Stimulated activated CD8-positive, alpha-beta memory T cell treated with anti-CD3 and anti-CD28 coated beads, Interleukin-12 subunit alpha, Interleukin-12 subunit beta, amount 100 ng/mL, for 24 hours (primary cell): ENCODE measurements around the gene STK40.

ENCODE experiments used
- DNase-seq: peaks from one replicate; pipeline ENCODE4 v3.0.0-alpha.2; 2020; ENCODE audit errors: extremely low read depth

The STK40 gene

DNA sequence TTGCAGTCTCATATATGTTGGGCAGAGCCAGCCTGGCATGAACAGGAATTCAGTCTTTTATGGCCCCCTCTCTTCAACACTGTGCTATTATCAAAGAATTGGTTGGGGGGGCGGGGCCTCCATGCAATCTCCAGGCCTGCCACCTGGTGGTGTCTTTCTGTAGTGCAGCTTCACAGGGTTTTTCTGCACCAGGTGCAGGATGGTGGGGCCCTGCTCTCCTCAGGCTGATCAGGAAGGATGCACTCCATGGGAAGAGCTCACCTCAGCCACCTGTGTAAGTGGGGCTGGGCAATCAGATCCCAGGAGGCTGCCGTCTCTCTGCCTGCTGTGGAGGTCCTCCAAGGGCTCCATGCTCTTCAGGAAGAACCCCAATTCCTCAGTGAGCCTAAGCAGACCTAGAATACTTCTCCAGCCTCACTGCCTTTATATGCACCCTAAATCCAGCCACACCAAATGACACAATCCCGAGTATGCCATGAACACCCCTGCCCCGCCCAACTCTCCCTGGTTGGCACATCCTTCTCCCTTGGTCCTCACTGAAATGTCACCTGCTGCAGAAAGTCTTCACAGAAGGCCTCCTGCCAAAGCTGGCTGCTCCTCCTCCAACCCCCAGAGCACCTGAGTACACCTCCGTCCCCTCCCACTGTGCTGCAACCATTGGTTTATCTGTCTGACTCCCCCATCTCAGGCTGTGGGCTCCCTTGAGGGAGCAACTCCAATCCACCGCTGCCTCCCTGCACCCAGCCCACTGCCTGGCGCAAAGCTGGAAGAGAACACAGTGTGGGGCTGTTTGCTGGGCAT, 16.5 kb downstream of the STK40 start:
- DNase-seq = peak; percentile 58

DNA sequence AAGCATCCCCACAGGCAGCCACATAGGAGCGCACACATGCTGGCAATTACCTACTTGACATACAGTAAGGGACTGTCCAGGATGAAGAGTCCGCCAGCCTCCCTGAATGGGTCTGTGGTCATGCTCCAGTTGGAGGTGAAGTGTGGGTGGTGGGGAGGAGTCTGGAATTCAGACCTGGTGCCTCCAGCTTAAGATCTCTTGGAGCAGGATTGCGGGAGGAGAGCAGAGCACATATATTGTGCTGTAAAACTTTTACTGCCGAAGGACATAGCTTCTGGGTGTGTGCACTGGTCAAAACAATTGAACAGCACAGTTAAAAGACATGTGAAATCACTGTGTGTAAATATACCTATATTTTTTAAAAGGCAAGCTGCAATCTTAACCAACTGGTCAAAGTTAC, 17.9 kb downstream of the STK40 start:
- DNase-seq = no peak

DNA sequence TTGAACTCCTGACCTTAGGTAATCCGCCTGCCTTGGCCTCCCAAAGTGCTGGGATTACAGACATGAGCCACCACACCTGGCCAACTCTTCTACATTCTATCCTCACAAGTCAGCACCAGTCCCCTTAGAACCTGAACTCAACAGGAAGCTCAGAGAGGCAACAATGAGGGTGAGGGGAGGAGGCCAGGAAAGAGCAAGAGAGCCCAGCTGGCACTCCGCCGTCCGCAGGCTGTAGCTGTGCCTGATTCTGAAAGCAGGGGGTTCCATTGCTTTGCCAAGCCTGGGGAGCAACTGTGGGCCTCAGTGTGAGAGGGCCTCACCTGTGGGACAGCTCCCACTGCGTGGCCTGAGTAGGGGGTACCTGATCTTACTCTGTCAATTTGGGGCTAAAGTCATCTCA, 18.7 kb downstream of the STK40 start:
- DNase-seq = no peak

DNA sequence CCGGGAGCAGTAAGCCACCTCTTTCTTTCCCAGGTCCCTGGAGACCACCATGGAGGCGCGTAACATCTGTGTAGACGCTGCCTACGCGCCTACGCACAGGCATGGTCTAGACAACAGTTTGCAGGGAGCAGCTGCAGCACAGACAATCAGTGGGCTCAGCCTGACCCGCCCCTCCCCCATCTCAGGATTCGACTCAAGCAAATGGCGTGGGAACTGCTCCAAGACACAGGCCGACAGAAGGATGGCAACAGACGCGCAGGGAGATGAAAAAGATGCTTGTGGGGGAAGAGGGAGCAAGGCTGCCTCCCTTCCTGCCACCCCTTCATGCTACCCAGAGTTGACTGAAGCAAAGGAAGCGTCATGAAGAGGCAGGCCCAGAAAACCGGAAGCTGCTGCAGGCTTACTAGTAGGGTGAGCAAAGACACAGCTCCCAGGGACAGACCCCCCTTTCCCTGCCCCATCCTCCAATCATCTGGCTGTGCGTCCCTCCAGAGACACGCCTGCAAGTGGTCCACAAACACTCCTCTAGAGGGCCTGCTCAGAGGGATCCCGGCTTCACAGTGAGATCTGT, 19.5 kb downstream of the STK40 start:
- peak; percentile 31 for DNase-seq

DNA sequence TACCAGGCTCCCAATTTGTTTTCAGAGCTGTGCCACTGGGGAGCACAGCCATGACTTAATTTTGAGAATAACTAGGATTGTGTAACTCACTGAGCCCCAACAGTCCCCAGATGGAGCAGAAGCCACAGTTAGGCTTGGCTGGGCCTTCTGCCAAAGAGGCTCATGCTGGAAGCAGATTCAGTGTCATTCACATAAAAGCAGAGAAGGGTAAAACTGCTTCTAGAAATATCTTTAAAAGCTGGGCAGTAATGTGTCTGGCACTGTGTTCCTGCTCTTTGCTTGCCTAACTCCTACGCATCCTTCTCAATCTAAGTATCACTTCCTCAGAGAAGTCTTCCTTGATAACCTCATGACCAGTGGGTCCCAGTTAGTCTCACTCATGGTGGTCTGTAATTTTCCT, 20.3 kb downstream of the STK40 start:
- no peak for DNase-seq

DNA sequence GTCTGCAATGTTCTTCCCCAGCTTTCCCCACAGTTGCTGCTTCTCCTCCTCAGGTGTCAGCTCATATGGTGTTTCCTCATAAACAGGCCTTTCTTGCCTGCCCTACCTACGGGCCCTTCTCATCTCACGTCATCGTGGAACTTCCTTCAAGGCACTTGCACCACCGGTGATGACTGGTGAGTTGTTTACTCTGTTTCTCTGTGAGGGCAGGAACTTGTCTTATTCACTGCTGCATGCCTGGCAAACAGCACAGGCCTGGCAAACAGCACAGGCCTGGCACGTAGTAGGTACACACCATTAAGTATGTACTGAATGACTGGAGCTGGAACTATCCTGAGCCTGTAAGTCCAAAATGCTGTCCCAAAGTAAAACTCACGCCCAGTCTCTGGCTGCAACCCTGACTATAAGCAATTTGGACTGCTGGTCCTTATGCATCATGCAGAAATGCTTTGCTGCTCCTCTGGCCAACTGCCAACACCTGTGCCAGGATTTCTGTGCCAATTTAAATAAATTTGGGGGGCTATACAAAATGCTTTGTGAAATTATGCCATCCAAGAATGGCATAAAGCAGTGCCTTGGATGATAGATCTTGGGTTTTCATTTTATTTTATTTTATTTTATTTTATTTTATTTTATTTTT, 25.7 kb downstream of the STK40 start:
- DNase-seq = no peak

DNA sequence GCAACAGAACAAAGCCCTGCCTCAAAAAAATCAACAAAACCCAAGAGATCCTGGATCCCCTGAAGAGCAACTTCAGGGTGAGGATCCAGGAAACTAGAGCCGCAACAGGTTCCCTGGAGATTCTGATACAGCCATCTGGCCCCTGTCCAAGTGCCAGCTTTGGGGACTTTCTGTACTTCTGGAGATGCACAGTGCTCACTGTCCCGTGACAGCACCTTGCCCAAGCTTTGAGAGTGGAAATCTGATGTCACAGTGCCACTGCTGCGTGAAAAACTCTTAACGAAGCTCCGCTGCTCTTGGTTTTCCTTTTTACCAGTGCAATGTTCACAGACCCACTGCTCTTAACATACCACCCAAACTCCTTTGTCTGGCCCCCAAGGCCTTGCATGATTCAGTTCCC, 26.3 kb downstream of the STK40 start:
- DNase-seq = no peak

DNA sequence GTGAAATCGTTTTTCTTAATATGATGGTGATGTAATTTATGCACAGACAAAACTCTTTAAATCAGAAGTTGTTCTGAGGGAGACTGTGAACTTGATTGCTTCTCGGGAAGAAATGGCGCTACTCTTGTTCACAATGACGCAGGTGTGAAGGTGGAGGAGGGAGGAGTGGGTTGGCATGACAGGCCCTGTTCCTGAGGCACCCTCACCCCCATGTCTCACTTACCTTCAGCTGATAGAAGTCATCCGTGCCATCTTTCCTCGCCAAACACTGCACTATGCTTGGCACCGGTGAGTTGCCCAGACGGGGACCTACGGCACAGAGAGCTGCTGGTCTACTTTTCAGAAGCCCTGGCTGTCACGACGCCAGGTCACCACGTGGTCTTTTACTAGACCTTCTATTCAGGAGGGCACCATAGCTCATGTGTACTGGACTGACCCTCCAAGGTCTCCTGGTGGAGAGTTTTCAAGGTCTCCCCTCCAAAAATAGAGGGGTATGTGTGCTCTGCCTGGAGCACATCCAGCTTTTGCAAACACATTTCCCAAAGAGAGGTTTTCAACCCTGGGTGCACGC, 27.1 kb downstream of the STK40 start:
- no peak for DNase-seq

DNA sequence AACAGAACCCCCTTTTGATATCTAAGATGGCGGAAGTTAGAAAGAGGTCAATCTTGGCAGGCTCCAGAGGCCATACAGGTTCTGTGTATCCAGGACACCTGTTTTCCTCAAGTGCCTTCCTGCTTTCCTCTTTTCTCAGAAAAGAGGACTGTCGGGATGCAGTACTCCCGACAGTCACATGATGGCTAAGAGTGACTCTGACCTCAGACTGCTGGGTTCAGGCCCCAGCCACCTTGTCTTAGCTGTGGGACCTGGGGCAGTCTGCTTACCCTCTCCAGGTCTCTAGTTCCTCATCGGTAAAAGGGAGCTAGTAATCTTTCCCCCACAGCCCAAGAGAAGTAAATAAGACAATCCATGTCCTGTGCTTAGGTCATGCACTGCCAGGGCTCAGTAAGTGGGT, 29.9 kb downstream of the STK40 start:
- no peak for DNase-seq

DNA sequence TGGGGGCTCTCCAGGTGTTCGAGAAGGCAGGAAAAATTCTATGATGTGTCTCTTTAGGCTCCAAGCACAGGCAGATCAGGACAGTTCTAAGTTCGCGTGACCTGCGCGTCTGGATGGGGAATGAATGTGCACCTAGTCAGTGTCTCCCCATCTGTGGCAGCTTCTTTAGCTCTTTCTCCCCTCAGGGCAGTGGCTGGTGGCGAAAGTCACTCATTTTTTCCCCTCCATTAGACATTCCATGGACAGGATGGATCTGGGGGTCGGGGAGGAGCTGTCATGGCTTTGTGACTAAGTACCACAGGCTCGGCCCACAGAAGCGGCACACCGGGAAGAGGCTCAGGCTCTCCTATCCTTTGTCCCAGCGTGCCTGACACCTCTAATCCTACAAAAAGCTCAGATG, 31.2 kb downstream of the STK40 start:
- no peak for DNase-seq

DNA sequence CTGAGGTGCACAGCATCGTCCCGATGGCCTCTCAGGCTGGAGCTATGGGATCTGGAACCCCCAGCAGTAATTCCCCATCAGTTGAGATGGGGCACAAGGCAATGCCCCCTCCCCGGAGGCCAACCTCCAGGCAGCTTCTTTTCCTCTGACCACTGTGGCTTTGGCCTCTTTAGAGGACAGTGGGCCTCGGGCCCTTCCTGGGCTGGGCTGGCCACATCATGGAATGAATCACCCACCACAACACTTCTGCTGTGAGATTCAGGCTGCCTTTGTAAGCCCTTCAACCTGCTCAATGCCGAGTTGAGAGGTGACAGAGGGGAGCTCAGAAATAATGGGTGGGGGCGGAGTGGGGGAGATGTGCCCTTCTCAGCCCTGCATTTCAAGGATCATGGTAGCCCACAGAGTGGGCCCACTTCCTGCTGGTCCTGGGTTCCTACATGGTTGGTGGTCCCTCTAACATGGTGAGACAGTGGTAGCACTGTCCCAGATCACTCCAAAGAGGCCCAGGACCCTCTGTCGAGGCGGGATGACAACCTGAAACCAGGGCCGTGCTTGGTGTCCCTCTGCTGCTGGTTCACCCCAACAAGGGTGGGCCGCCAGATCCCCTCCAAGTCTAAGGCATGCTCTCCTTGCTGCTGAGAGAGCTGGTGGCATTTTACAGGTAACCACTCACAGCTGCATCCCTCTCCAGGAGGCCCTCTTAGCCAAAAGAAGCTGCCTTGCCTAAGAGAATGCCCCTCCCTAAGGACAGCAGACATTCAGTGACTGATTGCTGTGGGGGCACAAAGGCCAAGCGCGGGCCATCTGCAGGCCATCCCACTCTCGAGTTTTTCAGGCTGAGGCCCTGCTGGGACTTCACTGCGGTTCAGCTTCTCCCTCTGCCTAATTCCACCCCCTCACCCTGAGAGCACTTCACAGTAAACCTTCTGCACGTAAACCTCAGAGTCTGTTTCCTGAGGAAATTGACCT, 32.5 kb downstream of the STK40 start:
- DNase-seq = no peak

DNA sequence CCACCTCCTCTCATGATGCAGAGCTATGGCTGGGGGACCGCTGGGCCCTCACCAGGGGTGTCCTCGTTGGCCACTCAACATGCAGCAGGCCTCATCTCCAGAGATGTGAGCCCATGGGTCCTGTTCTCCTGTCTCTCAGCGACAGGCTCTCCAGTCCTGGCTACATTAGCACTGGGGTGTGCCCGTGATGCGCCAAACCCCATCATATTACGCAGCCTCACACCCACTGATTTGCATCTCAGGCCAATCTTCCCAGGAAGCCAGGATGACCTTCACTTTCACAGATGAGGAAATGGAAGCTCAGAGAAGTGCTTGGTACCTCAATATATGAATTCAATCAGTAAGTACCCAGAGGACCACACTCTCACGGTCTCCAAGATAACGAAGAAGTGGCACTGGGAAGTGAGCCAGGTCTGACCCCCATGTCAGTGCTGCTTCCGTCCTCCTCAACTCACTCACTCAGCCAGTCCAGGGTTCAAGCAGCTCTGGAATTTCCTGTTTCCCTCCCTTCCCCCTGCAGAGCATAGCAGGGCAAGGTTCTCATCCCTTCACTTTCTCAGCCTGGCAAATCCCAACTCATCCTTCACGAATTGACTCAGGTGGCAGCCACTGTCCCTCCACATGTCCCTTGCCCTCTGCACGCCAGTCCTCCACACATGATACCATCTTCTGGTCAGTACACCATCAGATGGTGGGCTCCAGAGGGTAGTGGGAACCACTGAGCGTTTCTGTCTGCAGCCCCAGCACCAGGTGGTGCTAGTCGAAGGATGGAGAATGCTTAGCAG, 33.4 kb downstream of the STK40 start:
- DNase-seq = no peak

DNA sequence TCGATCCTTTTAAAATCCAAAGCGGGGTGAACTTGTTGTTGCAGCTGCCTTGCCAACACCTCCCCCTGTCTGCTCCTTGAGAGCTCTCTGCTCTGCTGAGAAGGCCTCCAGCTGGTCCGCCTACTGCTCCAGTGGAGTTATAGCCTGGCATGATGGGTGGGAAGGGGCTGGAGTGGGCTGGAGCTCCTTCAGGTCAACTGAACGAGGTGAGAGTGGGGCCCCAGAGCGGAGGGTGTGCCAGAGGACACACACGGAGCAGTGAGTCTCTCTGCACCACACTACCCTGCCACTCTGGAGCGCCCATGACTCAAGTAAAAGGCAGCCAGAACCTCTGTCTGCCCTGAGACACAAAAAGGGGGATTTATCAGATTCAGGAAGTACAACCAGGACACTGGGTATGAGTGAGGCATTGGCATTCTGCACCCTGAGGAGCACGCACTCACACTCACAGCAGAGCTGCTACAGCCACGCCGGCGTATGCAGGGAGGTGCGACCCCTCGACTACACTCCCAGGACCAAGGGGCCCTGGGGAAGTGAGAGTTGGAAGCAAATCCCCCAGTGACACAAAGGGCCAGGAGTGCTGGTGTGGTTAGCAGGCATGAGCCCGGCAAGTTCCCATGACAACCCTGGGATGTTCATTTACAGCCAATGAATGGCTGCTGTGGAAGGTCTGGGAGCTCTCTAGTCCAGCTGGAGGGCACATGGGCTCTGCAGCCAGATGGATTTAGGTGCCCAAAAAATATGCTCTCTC, 34.3 kb downstream of the STK40 start:
- no peak for DNase-seq

DNA sequence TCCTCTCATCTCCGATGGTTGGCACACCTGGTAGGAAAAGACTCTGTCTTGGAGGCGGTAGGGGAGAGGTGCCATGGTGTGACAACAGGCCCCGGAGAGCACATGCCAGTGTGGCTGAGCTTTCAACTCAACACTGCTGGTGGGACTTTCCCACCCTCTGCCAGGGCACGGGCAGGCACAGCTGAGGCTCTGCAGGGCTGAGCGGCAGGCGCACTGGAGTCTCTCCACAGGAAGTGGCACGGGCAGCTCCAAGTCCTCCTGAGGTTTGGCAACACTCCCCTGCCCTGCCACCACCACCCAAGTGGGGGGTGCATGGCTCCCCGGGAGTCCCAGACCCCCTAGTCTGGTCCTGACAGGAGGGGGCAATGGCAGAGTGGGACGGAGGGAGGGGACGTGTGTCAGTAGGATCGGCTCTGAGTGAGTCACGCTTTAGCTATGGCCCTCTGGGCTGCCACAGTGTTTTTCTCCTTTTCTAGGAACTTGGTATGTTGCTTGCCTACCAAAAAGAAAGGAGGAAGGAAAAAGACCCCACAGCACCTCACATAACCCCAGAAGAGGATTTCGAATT, 35.0 kb downstream of the STK40 start:
- DNase-seq = no peak

DNA sequence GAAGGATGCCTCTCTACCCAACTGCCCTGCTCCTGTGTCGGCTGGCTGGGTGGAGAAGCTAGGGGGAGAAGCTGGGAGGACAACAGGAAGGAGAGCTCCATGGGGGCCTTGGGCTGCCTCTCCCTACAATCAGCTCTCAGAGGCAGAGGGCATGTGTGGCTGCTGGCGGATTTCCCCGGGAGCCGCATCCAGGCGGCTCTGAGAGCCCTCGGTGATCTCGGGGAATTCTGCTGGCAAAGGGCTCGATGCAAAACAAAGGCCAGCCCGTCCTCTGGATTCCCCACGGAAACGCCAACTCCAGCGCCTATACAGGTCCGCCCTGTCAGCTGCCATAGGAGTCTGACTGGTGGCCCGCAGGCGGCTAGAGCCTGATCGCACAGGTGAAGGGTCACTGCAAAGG, 35.9 kb downstream of the STK40 start:
- DNase-seq = no peak

DNA sequence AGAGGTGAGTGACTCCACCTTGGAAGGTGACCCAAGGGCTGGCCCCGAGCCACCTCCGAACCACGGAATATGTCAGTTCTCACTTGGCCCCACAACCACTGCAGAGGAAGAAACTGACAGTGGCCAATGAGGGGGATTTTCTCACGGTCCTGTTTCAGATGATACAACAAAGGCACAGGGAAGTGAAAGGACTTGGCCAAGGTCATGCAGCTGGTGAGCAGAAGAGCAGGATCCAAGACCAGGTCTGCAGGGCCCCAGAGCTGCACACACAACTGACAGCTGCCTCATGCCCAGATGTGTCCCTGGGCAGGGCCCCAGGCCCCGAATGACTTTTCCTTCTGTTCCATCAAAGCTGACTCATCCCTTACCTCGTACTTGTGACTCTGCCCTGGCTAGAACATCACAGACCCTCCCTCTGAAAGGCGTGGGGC, 36.5 kb downstream of the STK40 start:
- no peak for DNase-seq

DNA sequence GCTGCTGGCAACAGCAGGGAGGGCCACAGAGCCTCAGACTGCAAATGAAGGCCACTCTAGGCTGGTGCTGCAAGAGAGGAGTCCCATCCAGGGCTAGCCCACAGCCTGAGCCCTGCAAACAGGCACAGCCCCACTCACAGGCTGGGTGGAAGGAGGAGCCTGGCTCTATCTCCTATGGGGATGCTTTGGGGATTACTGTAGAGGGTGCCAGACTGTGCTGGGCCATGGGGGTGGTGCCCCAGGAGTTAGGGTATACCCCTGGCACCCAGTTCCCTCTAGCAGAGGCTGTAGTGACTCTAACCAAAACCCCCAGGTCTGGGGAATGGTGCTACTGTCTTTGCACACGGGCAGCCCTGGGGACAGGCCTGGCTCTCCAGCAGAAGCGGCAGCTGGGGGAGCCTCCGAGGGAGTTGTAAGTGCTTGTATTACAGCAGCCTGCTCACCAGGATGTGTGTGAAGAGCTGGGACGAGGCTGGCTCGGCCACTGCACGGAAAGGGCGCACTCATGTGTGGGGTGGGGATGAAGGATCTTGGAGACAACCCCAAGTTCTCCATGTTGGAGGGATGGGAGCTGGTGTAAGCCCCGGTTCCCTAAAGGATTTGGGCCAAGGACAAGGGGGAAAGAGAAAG, 38.9 kb downstream of the STK40 start:
- no peak for DNase-seq

DNA sequence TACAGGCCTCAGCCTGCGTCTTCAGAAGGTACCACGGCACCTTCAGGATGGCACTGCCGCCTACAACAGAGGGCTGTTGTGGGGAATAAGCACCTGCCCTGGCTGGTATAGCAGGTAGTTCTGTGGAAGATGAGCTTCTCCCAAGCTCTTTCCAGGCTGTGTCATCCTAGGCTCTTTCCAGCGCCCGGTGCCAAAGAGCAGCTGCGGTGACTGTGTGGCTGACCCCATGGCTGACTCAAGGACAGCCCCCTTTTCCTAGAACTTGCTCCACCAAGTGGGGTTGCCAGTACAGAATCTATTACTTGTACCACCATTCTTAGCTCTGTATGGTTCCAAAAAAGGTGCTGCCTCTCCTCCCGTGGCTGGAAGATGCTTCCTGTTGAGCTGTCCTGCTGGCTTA, 40.4 kb downstream of the STK40 start:
- no peak for DNase-seq

DNA sequence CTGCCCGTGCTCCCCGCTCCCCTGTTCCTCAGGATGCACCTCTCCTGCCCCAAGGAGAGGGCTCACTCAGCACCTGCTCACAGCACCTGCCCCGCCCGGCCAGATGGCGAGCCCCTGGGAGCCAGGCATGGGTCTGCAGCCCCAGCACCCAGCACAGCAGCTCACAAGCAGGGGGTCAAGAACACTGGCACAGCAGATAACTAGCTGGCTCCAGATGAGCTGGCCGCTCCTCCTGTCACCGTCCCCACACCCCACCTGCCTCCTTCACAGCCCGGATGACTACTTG, 41.4 kb downstream of the STK40 start:
- no peak for DNase-seq
